Ramos (cell line): ENCODE results near the gene RPL4.
"Not testable (repeated sequence)": the region's sequence is repeated elsewhere in the genome, so short reads cannot be mapped to it uniquely, and the experiment has no call there.

ENCODE experiments used
- in situ Hi-C: fragments of 300-500 bp; cut with MboI; formaldehyde crosslinking; loops from one replicate; pipeline ENCODE4 v1.14.3; 2022; ENCODE audit warnings: low sequenced_read_pairs; ENCODE audit not compliant: unreplicated experiment

The RPL4 gene

GRCh38 chr15:66494262-66494661 is 10.4 kb downstream of the RPL4 start:
- in situ Hi-C loops = loop anchor here (10.0 kb wide), 1 partner anchor 139 kb away; the partner anchor contains the start of gene TIPIN

- in situ Hi-C loops = loop anchor here (10.0 kb wide), 1 partner anchor 137 kb away; the partner anchor contains the start of gene TIPIN
Measured at GRCh38 chr15:66491846-66492245, 12.8 kb downstream of the RPL4 start.

- in situ Hi-C loops = no loop called here
Measured at GRCh38 chr15:66489179-66489791, 15.4 kb downstream of the RPL4 start.

DNA sequence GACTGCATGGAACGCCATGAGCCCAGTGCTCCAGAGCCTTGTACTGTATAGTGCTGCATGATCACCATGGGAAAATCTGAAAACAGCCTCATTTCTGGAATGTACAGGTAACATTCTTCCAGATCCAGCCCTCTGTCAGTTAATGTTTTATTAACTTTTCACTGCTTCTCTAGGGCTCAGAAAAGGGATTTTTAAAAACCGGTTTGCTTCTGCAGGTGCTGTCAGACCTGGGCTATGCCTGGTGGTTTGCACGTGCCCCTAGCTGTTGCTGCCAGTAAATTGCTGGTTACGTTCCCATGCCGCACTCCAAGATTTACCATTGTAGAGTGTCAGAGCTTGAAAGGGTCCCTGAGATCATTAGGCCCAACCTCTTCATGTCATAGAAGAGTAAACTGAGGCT is 16.1 kb downstream of the RPL4 start:
- in situ Hi-C loops = no loop called here

- in situ Hi-C loops = no loop called here
Measured at GRCh38 chr15:66486887-66487286, 17.8 kb downstream of the RPL4 start.

GRCh38 chr15:66484539-66485112 is 20.0 kb downstream of the RPL4 start:
- in situ Hi-C loops = no loop called here

- in situ Hi-C loops = no loop called here
Measured at GRCh38 chr15:66483131-66483566, 21.5 kb downstream of the RPL4 start.

DNA sequence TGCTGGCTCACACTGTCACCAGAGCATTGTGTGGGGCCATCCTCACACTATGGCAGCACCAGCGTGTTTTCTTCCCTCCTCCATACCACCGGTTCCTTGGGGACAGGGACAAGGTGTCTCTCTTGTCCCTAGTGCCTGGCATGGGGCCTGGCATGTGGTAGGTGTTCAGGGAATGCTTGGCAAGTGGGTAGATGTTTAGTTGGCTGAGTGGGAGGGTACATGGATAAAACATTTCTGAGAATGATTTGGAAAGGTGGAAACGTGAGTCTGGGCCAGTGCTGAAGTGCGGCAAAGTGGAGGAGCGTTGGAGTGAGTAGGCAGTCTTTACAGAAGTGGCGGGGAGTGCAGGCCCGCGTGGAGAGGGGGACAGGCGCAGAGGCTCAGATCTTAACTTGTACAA is 22.1 kb downstream of the RPL4 start:
- in situ Hi-C loops = no loop called here

- in situ Hi-C loops = no loop called here
Measured at GRCh38 chr15:66481107-66481856, 23.4 kb downstream of the RPL4 start.

- in situ Hi-C loops = no loop called here
Measured at GRCh38 chr15:66480267-66480666, 24.4 kb downstream of the RPL4 start.

DNA sequence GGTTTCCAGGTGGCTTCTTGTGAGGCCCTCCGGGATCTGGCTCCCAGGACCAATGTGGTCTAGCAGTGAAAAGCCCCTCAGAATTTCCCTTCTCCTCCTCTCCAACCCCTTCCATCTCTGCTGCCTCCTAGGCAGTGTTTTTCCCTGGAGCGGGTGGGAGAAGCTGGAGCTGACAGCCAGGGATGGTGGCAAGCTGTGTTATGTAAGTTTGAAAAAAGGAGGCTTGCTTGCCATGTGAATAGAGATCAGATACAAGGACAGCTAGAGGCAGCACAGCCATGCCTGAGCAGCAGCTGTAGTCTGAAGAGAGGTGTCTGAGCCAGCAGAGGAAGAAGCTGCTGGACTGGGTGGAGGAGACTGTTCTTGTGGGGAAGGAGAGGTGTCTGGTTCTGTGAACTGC is 27.6 kb downstream of the RPL4 start:
- in situ Hi-C loops = no loop called here

DNA sequence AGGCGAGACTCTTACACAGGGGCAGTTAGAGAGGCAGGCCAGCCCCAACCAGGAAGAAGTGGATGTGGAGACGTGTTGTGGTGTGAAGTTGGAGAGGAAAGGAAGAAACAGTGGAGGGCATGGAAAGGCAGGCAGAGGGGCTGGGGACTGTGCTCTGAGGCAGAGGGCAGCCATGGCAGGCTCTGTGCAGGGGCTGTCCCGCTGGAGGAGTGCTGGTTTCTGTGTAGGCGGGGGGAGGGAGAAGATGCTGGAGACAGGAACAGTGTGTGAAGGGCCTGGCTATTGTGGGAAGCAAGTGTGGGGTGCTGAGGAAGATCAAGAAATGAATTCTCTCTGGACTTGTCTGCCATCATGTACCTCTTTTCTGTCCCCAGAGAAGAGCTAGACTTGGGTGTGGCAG is 28.1 kb downstream of the RPL4 start:
- in situ Hi-C loops = no loop called here

DNA sequence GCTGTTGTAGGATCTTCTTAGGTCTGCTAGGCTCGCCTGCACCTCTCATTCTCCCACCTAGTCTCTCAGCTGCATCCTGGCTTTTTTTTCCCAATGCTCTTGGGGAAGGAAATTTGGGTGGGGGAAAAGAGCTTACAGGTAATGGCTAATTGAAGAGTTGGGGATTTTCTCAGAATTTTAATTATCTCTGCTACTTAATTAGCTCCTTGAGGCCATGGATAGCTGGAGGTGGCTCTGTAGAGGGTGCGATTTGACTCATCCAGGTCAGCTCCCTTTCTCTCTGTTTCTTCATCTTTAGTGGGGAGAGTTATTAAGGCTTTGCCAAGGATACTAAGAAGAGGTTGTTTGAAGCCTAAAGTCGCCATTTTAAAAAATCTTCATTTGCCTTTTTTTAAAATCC is 29.7 kb downstream of the RPL4 start:
- in situ Hi-C loops = no loop called here

DNA sequence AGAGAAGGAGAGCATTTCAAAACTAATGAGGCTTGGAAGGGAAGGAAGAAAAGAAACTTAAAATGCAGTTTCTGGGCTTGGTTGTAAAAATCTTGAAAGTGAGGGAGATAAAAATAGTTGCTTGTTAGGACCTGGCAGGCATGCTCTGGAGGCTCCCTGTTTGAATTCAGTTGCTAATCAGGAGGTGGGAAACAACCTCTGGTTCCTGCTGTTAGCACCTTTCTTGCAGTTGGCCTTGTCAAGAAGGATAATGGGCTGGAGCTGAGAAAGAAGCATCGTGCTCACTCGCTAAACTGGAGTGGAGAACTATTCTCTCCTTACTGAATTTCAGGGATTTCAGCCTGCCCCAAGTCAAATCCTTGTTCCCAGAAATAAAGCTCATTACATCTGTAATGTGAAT is 30.5 kb downstream of the RPL4 start:
- in situ Hi-C loops = no loop called here

- in situ Hi-C loops = no loop called here
Measured at GRCh38 chr15:66472176-66472999, 32.3 kb downstream of the RPL4 start.

- in situ Hi-C loops = not testable (repeated sequence)
Measured at GRCh38 chr15:66470825-66471224, 33.8 kb downstream of the RPL4 start.

GRCh38 chr15:66467162-66468040 is 37.3 kb downstream of the RPL4 start:
- in situ Hi-C loops = not testable (repeated sequence)

DNA sequence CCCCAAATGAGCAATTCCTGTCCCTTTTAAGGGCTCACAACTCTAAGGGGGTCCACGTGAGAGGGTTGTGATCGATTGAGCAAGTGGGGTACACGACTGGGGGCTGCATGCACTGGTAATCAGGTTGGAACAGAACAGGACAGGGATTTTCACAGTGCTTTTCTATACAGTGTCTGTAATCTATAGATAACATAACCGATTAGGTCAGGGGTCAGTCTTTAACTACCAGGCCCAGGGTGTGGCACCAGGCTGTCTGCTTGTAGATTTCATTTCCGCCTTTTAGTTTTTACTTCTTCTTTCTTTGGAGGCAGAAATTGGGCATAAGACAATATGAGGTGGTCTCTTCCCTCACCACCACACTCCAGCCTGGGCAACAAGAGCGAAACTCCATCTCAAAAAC is 39.4 kb downstream of the RPL4 start:
- in situ Hi-C loops = not testable (repeated sequence)

GRCh38 chr15:66462627-66463026 is 42.0 kb downstream of the RPL4 start:
- in situ Hi-C loops = no loop called here

DNA sequence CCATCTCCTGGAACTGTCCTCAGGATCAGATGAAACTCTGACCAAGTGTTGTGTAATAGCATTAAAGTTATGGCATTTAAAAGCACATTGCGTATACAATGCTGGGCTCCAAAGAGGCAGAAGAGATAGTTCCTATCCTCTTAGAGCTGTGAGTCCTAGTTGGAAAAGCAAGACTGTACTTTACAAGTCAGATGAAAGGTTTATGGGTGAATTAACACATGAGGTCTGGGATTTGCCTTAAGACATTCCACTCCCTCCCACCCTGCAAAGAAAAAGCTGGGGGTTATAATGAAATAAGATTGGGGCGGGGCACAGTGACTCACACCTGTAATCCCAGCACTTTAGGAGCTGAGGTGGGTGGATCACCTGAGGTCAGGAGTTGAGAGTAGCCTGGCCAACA is 42.7 kb downstream of the RPL4 start:
- in situ Hi-C loops = no loop called here
